GM12872 (cell line): ENCODE results near the gene SPOUT1.

Experiments
- CTCF ChIP-seq: IDR thresholded peaks from 3 replicates; pipeline ENCODE4 v1.5.1; 2011; ENCODE audit warnings: low read depth, mild to moderate bottlenecking, low read length, moderate library complexity; ENCODE audit not compliant: insufficient read depth

The SPOUT1 gene

GRCh38 chr9:128851779-128852600 is 22.4 kb upstream of the SPOUT1 start:
- TF ChIP-seq CTCF: 0 out of 3 replicates have a peak, but pooled peaks have one; percentile 20

DNA sequence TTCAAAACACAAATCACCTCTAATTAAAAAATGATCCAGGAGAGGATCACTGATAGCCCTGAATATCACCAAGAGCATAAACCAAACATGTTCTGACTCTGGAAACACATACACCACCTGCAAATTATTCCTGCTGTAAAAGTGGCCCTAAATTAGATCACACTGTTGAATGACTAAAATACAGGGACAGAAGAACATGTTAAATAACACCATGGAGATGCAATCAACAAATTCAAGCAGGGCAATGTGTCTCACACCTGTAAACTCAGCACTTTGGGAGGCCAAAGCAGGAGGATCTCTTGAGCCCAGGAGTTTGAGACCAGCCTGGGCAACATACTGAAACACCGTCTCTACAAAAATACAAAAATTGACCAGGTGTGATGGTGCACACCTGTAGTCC is 18.2 kb upstream of the SPOUT1 start:
- TF ChIP-seq CTCF: no peak

DNA sequence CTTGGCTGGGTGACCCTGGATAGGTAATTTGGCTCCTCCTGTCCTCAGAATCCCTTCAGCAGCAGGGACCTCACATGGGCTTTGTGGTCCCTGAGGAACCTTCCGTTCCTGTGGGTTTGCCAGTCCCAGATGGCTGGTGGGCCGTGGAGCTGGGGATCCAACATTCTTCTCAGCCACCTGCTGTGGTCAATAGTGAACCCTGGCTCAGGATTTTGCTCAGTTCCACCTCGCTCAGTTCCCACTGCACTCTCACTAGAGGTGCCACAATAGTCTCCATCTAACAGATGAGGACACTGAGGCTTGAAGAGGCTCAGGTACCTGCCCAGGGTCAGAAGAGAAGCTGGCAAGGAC is 17.1 kb upstream of the SPOUT1 start:
- no peak for TF ChIP-seq CTCF

- no peak for TF ChIP-seq CTCF
These were observed 15.8 kb upstream of the SPOUT1 start for GRCh38 chr9:128845186-128845931.

- TF ChIP-seq CTCF: no peak
These were observed 12.3 kb upstream of the SPOUT1 start for GRCh38 chr9:128841694-128842492.

- no peak for TF ChIP-seq CTCF
These were observed 10.9 kb upstream of the SPOUT1 start for GRCh38 chr9:128840524-128840923.

GRCh38 chr9:128838338-128838737 is 8.7 kb upstream of the SPOUT1 start:
- TF ChIP-seq CTCF: no peak
